Natural killer cell (primary cell): ENCODE results near the gene PABPN1L. TPM values are rescaled to one million over a fixed set of nuclear protein-coding genes. Genes with fewer than 3 reads are reported as not detected.

Source experiments
- ATAC-seq, 3 donors: fragments of 150-1000 bp in 2 of 3; fragments of 200-7000 bp in 1 of 3; cut with Tn5 transposase; 1 replicate in 1 of 3; 2 replicates in 2 of 3; pipeline ENCODE4 v1.10.0; 2021; ENCODE audit warnings: mild to moderate bottlenecking in 2 of 3, moderate library complexity in 2 of 3
- DNase-seq, 2 donors: peaks; one replicate each; pipeline versions ENCODE4 v3.0.0 to v3.0.0-alpha.2; 2013 to 2021; ENCODE audit warnings: mixed read lengths in 1 of 2
- H3K27ac ChIP-seq: one replicate; pipeline ENCODE4 v1.5.1; 2013; ENCODE audit warnings: mild to moderate bottlenecking, low read length
- H3K27me3 ChIP-seq: one replicate; pipeline ENCODE4 v1.6.1; 2013; ENCODE audit warnings: low read length; ENCODE audit not compliant: control insufficient read depth, insufficient read depth
- H3K36me3 ChIP-seq: one replicate; pipeline ENCODE4 v1.6.1; 2013; ENCODE audit warnings: low read length; ENCODE audit not compliant: control insufficient read depth, insufficient read depth
- H3K4me1 ChIP-seq: one replicate; pipeline ENCODE4 v1.6.1; 2013; ENCODE audit warnings: low read length; ENCODE audit not compliant: control insufficient read depth, insufficient read depth
- H3K4me3 ChIP-seq: one replicate; pipeline ENCODE4 v1.5.1; 2013; ENCODE audit warnings: low read length
- H3K9me3 ChIP-seq: one replicate; pipeline ENCODE4 v1.6.1; 2013; ENCODE audit warnings: low read length; ENCODE audit not compliant: control insufficient read depth, insufficient read depth
- H3K27ac Mint-ChIP-seq, 2 donors: one replicate each; pipeline ENCODE4 v1.8.0; 2022; ENCODE audit warnings: mild to moderate bottlenecking in 2 of 2, mixed read lengths in 2 of 2, moderate library complexity in 1 of 2
- H3K27me3 Mint-ChIP-seq, 2 donors: one replicate each; pipeline ENCODE4 v1.8.0; 2022; ENCODE audit warnings: low read depth in 2 of 2, mixed read lengths in 2 of 2
- H3K36me3 Mint-ChIP-seq: one replicate; pipeline ENCODE4 v1.8.0; 2022; ENCODE audit warnings: mixed read lengths
- H3K4me1 Mint-ChIP-seq, 2 donors: one replicate each; pipeline ENCODE4 v1.8.0; 2022; ENCODE audit warnings: mixed read lengths in 2 of 2
- H3K4me3 Mint-ChIP-seq: one replicate; pipeline ENCODE4 v1.8.0; 2022; ENCODE audit warnings: mild to moderate bottlenecking, moderate library complexity, mixed read lengths
- H3K9me3 Mint-ChIP-seq, 2 donors: one replicate each; pipeline ENCODE4 v1.8.0; 2022; ENCODE audit warnings: mixed read lengths in 2 of 2
- CTCF ChIP-seq: fragments of 200-600 bp; IDR thresholded peaks from one replicate; pipeline ENCODE4 v1.8.0; 2022; ENCODE audit warnings: antibody characterized with exemption
- WGBS: methylation state at CpG from one replicate; pipeline ENCODE4 v1.1.7; 2013; ENCODE audit warnings: missing lambda C conversion rate; ENCODE audit not compliant: insufficient coverage; 5-methylcytosine and 5-hydroxymethylcytosine counted together
- intact Hi-C: fragments of 100-400 bp; cut with micrococcal nuclease; formaldehyde crosslinking; loops from one replicate; pipeline ENCODE4 v1.14.2; 2022
- total RNA-seq, 4 donors: library from RNA; stranded (reverse); fragments of 120-200 nt in 1 of 4; gene quantifications; one replicate each; pipeline versions ENCODE4 v1.2.3 to v1.2.4, GENCODE V29; 2013 to 2022

PABPN1L gene
- total RNA-seq, 3 donors from 2014 or later (not counting 1 experiment from before 2014, with no cell fraction given): 0.43 TPM; not detected in 2

- H3K4me1 Mint-ChIP-seq: no peaks in the 10 kb centered on the region
- no peak overlapping the region for H3K27ac Mint-ChIP-seq
- no peak for TF ChIP-seq CTCF
- no peaks in the 10 kb centered on the region for H3K36me3 Mint-ChIP-seq
- no peaks in the 10 kb centered on the region for H3K9me3 Mint-ChIP-seq
- H3K4me3 Mint-ChIP-seq: no peak overlapping the region
- Histone ChIP-seq H3K27me3 (no peaks in the 10 kb centered on the region), H3K36me3 (peaks cover 14% of the 10 kb centered on the region), H3K27ac (no peak overlapping the region), H3K4me3 (no peak overlapping the region), H3K9me3 (no peaks in the 10 kb centered on the region), H3K4me1 (no peaks in the 10 kb centered on the region)
- ATAC-seq (no peak), DNase-seq (no peak)
- intact Hi-C loops: no loop called here
- no peaks in the 10 kb centered on the region for H3K27me3 Mint-ChIP-seq
- WGBS: 95% methylated on average over 30 of the region's 30 CpGs
These were observed 25.8 kb downstream of the PABPN1L start for GRCh38 chr16:88840600-88841215.

GRCh38 chr16:88839745-88840599 is 26.5 kb downstream of the PABPN1L start:
- Histone ChIP-seq H3K4me1 (no peaks in the 10 kb centered on the region), H3K27ac (no peak overlapping the region), H3K9me3 (no peaks in the 10 kb centered on the region), H3K36me3 (peaks cover 19% of the 10 kb centered on the region), H3K4me3 (no peak overlapping the region), H3K27me3 (no peaks in the 10 kb centered on the region)
- Mint-ChIP-seq H3K4me3 (no peak overlapping the region), H3K27me3 (no peaks in the 10 kb centered on the region), H3K9me3 (no peaks in the 10 kb centered on the region), H3K27ac (no peak overlapping the region), H3K36me3 (no peaks in the 10 kb centered on the region), H3K4me1 (no peaks in the 10 kb centered on the region)
- intact Hi-C loops: no loop called here
- DNase-seq (no peak), ATAC-seq (no peak)
- no peak for TF ChIP-seq CTCF
- WGBS: 94% methylated on average over 24 of the region's 24 CpGs

GRCh38 chr16:88839026-88839529 is 27.4 kb downstream of the PABPN1L start:
- H3K36me3 Mint-ChIP-seq: no peaks in the 10 kb centered on the region
- no peak overlapping the region for H3K27ac ChIP-seq
- no peak for ATAC-seq

More at GRCh38 chr16:88839026-88839529, 27.4 kb downstream of the PABPN1L start:
- Mint-ChIP-seq H3K27ac (no peak overlapping the region), H3K9me3 (no peaks in the 10 kb centered on the region), H3K4me3 (no peak overlapping the region), H3K4me1 (no peaks in the 10 kb centered on the region), H3K27me3 (no peaks in the 10 kb centered on the region)
- Histone ChIP-seq H3K4me3 (no peak overlapping the region), H3K27me3 (no peaks in the 10 kb centered on the region), H3K9me3 (no peaks in the 10 kb centered on the region), H3K36me3 (peaks cover 20% of the 10 kb centered on the region), H3K4me1 (no peaks in the 10 kb centered on the region)
- 94% methylated on average over 39 of the region's 39 CpGs for WGBS
- DNase-seq: no peak
- intact Hi-C loops: no loop called here
- TF ChIP-seq CTCF: no peak
